GM23338 (cell line): ENCODE measurements around the gene CEP55. TPM values are rescaled to one million over a fixed set of nuclear protein-coding genes. Genes with fewer than 3 reads are reported as not detected.

Experiments
- ATAC-seq: fragments of 200-7000 bp; cut with Tn5 transposase; 3 replicates; pipeline ENCODE4 v1.9.1; 2020
- DNase-seq: peaks from one replicate; pipeline ENCODE4 v3.0.0-alpha.2; 2015; ENCODE audit warnings: low spot score
- H2AFZ ChIP-seq: fragments of 200-600 bp; sonication (generic); 2 replicates; pipeline ENCODE4 v1.8.0; 2016; ENCODE audit warnings: antibody characterized with exemption, mild to moderate bottlenecking, moderate library complexity
- H3F3A ChIP-seq: fragments of 200-600 bp; sonication (generic); replicated peaks from 2 replicates; pipeline ENCODE4 v1.8.0; 2017; ENCODE audit warnings: antibody characterized with exemption, mixed run types, low read depth
- H3K27ac ChIP-seq: fragments of 200-600 bp; sonication (generic); 2 replicates; pipeline ENCODE4 v1.6.1; 2016; ENCODE audit warnings: low read depth
- H3K27me3 ChIP-seq: fragments of 200-600 bp; sonication (generic); 2 replicates; pipeline ENCODE4 v1.8.0; 2016; ENCODE audit warnings: mild to moderate bottlenecking, mixed run types, moderate library complexity; ENCODE audit not compliant: insufficient read depth
- H3K36me3 ChIP-seq: fragments of 200-600 bp; sonication (generic); 2 replicates; pipeline ENCODE4 v1.8.0; 2016; ENCODE audit warnings: mild to moderate bottlenecking; ENCODE audit not compliant: insufficient read depth
- H3K4me1 ChIP-seq: fragments of 200-600 bp; sonication (generic); 2 replicates; pipeline ENCODE4 v1.8.0; 2016; ENCODE audit warnings: mild to moderate bottlenecking, moderate library complexity; ENCODE audit not compliant: insufficient read depth
- H3K4me2 ChIP-seq: fragments of 200-600 bp; sonication (generic); 2 replicates; pipeline ENCODE4 v1.7.1; 2017; ENCODE audit warnings: mixed run types
- H3K4me3 ChIP-seq: fragments of 200-600 bp; sonication (generic); 2 replicates; pipeline ENCODE4 v1.6.1; 2016; ENCODE audit warnings: mixed run types
- H3K79me2 ChIP-seq: fragments of 200-600 bp; sonication (generic); replicated peaks from 2 replicates; pipeline ENCODE4 v1.8.0; 2017; ENCODE audit warnings: mild to moderate bottlenecking; ENCODE audit not compliant: insufficient read depth
- H3K9me2 ChIP-seq: fragments of 200-600 bp; sonication (generic); 2 replicates; pipeline ENCODE4 v1.8.0; 2017; ENCODE audit not compliant: insufficient read depth
- H4K20me1 ChIP-seq: fragments of 200-600 bp; sonication (generic); replicated peaks from 2 replicates; pipeline ENCODE4 v1.8.0; 2017; ENCODE audit warnings: mild to moderate bottlenecking; ENCODE audit not compliant: insufficient read depth
- H3K27ac Mint-ChIP-seq: 2 replicates; pipeline ENCODE4 v1.8.0; 2020; ENCODE audit warnings: inconsistent platforms, mild to moderate bottlenecking, moderate library complexity, mixed read lengths
- H3K27me3 Mint-ChIP-seq: 3 replicates; pipeline ENCODE4 v1.8.0; 2022; ENCODE audit warnings: low read depth, mild to moderate bottlenecking, moderate library complexity, mixed read lengths, inconsistent platforms; ENCODE audit not compliant: insufficient read depth, poor library complexity
- H3K36me3 Mint-ChIP-seq: 3 replicates; pipeline ENCODE4 v1.8.0; 2021; ENCODE audit warnings: low read depth, mild to moderate bottlenecking, inconsistent platforms, moderate library complexity, mixed read lengths
- H3K4me1 Mint-ChIP-seq: 3 replicates; pipeline ENCODE4 v1.8.0; 2020; ENCODE audit warnings: mild to moderate bottlenecking, inconsistent platforms, mixed read lengths
- H3K4me3 Mint-ChIP-seq: 3 replicates; pipeline ENCODE4 v1.8.0; 2021; ENCODE audit warnings: moderate library complexity, mild to moderate bottlenecking, inconsistent platforms, mixed read lengths
- H3K9me3 Mint-ChIP-seq: 3 replicates; pipeline ENCODE4 v1.8.0; 2020; ENCODE audit warnings: moderate library complexity, mild to moderate bottlenecking, inconsistent platforms, mixed read lengths
- CREB1 ChIP-seq: fragments of 250-450 bp; sonication (Bioruptor Pico); IDR thresholded peaks from 2 replicates; pipeline ENCODE4 v1.5.0; 2020; ENCODE audit warnings: low read depth, mild to moderate bottlenecking, moderate library complexity
- CTCF ChIP-seq, 2 experiments: fragments of 200-600 bp in 1 of 2; sonication (generic) in 1 of 2; conservative IDR thresholded peaks; 2 replicates each; pipeline versions ENCODE4 v1.5.1 to v1.6.1; 2016 to 2017; ENCODE audit warnings: antibody characterized with exemption in 2 of 2, low read depth in 2 of 2, mild to moderate bottlenecking in 2 of 2, moderate library complexity in 1 of 2
- ETS1 ChIP-seq: IDR thresholded peaks from 2 replicates; pipeline ENCODE4 v1.6.1; 2016; ENCODE audit warnings: antibody characterized with exemption
- EZH2 ChIP-seq: fragments of 200-600 bp; sonication (generic); IDR thresholded peaks from one replicate; pipeline ENCODE4 v1.8.0; 2017; ENCODE audit warnings: antibody characterized with exemption, mild to moderate bottlenecking, low read depth; ENCODE audit not compliant: unreplicated experiment
- NANOG ChIP-seq: IDR thresholded peaks from 2 replicates; pipeline ENCODE4 v1.6.1; 2016; ENCODE audit warnings: antibody characterized with exemption, borderline replicate concordance
- POLR2AphosphoS5 ChIP-seq: IDR thresholded peaks from 2 replicates; pipeline ENCODE4 v1.6.1; 2016; ENCODE audit warnings: antibody characterized with exemption, low read depth
- REST ChIP-seq: IDR thresholded peaks from one replicate; pipeline ENCODE4 v1.6.1; 2018; ENCODE audit warnings: antibody characterized with exemption; ENCODE audit not compliant: unreplicated experiment
- STAT1 ChIP-seq: IDR thresholded peaks from one replicate; pipeline ENCODE4 v1.6.1; 2016; ENCODE audit warnings: antibody characterized with exemption; ENCODE audit not compliant: unreplicated experiment
- ZNF114 ChIP-seq: fragments of 250-450 bp; sonication (Bioruptor Pico); IDR thresholded peaks from 2 replicates; pipeline ENCODE4 v1.5.0; 2020; ENCODE audit warnings: mild to moderate bottlenecking, moderate library complexity
- polyA plus RNA-seq: library from polyadenylated mRNA; unstranded; fragments of >200 nt; fragmentation: Nextera tagmentation; extraction: Ambion mirVana; gene quantifications from 2 replicates; pipeline ENCODE4 v1.2.1, GENCODE V29; 2016
- total RNA-seq: library from RNA; depleted of rRNA; stranded (reverse); fragments of >200 nt; shearing (Covaris generic); gene quantifications from 2 replicates; pipeline ENCODE4 v1.2.3, GENCODE V29; 2014

The CEP55 gene
- total and polyA plus RNA-seq, 2 experiments from 2014 or later: 12.4 to 22.4 TPM

- TF ChIP-seq POLR2AphosphoS5 (no peak), NANOG (no peak), EZH2 (no peak), CREB1 (CRISPR knock-in tag) (no peak)
Observed at GRCh38 chr10:93468461-93469213, 27.8 kb upstream of the CEP55 start (continued).

GRCh38 chr10:93469454-93469853 is 27.0 kb upstream of the CEP55 start:
- no peaks in the 10 kb centered on the region for H3F3A ChIP-seq
- H3K9me2 ChIP-seq: no peaks in the 10 kb centered on the region
- peaks cover 17% of the 10 kb centered on the region for H3K4me1 Mint-ChIP-seq
- H3K4me1 ChIP-seq: peaks cover 8% of the 10 kb centered on the region; the same call in 1 of the 2 replicates
- no peak overlapping the region for H3K4me2 ChIP-seq
- no peak for DNase-seq
- no peaks in the 10 kb centered on the region for H3K9me3 Mint-ChIP-seq
- ATAC-seq: no peak
- H3K27me3 Mint-ChIP-seq: peaks cover 2% of the 10 kb centered on the region
- H3K27me3 ChIP-seq: no peaks in the 10 kb centered on the region
- H3K27ac ChIP-seq: no peak overlapping the region
- TF ChIP-seq REST (no peak), STAT1 (no peak), EZH2 (no peak), CREB1 (CRISPR knock-in tag) (no peak), ETS1 (no peak), ZNF114 (CRISPR knock-in tag) (no peak), CTCF (conservative IDR thresholded peaks at IDR 0.05; ENCODE audit: low read depth in 2 of 2) (no peak)
- no peaks in the 10 kb centered on the region for H3K36me3 Mint-ChIP-seq
- H4K20me1 ChIP-seq: no peaks in the 10 kb centered on the region
- H2AFZ ChIP-seq: no peak overlapping the region
- H3K79me2 ChIP-seq: no peaks in the 10 kb centered on the region
- H3K27ac Mint-ChIP-seq: no peak overlapping the region
- H3K4me3 Mint-ChIP-seq: no peak overlapping the region
- H3K4me3 ChIP-seq: no peak overlapping the region
- H3K36me3 ChIP-seq: no peaks in the 10 kb centered on the region
